Natural killer cell (primary cell): Measurements from ENCODE around the gene MRPS7. TPM values are rescaled to one million over a fixed set of nuclear protein-coding genes. Genes with fewer than 3 reads are reported as not detected.

Experiments used
- ATAC-seq, 3 donors: fragments of 150-1000 bp in 2 of 3; fragments of 200-7000 bp in 1 of 3; cut with Tn5 transposase; 1 replicate in 1 of 3; 2 replicates in 2 of 3; pipeline ENCODE4 v1.10.0; 2021; ENCODE audit warnings: mild to moderate bottlenecking in 2 of 3, moderate library complexity in 2 of 3
- DNase-seq, 2 donors: peaks; one replicate each; pipeline versions ENCODE4 v3.0.0 to v3.0.0-alpha.2; 2013 to 2021; ENCODE audit warnings: mixed read lengths in 1 of 2
- H3K27ac ChIP-seq: one replicate; pipeline ENCODE4 v1.5.1; 2013; ENCODE audit warnings: mild to moderate bottlenecking, low read length
- H3K27me3 ChIP-seq: one replicate; pipeline ENCODE4 v1.6.1; 2013; ENCODE audit warnings: low read length; ENCODE audit not compliant: control insufficient read depth, insufficient read depth
- H3K36me3 ChIP-seq: one replicate; pipeline ENCODE4 v1.6.1; 2013; ENCODE audit warnings: low read length; ENCODE audit not compliant: control insufficient read depth, insufficient read depth
- H3K4me1 ChIP-seq: one replicate; pipeline ENCODE4 v1.6.1; 2013; ENCODE audit warnings: low read length; ENCODE audit not compliant: control insufficient read depth, insufficient read depth
- H3K4me3 ChIP-seq: one replicate; pipeline ENCODE4 v1.5.1; 2013; ENCODE audit warnings: low read length
- H3K9me3 ChIP-seq: one replicate; pipeline ENCODE4 v1.6.1; 2013; ENCODE audit warnings: low read length; ENCODE audit not compliant: control insufficient read depth, insufficient read depth
- H3K27ac Mint-ChIP-seq, 2 donors: one replicate each; pipeline ENCODE4 v1.8.0; 2022; ENCODE audit warnings: mild to moderate bottlenecking in 2 of 2, mixed read lengths in 2 of 2, moderate library complexity in 1 of 2
- H3K27me3 Mint-ChIP-seq, 2 donors: one replicate each; pipeline ENCODE4 v1.8.0; 2022; ENCODE audit warnings: low read depth in 2 of 2, mixed read lengths in 2 of 2
- H3K36me3 Mint-ChIP-seq: one replicate; pipeline ENCODE4 v1.8.0; 2022; ENCODE audit warnings: mixed read lengths
- H3K4me1 Mint-ChIP-seq, 2 donors: one replicate each; pipeline ENCODE4 v1.8.0; 2022; ENCODE audit warnings: mixed read lengths in 2 of 2
- H3K4me3 Mint-ChIP-seq: one replicate; pipeline ENCODE4 v1.8.0; 2022; ENCODE audit warnings: mild to moderate bottlenecking, moderate library complexity, mixed read lengths
- H3K9me3 Mint-ChIP-seq, 2 donors: one replicate each; pipeline ENCODE4 v1.8.0; 2022; ENCODE audit warnings: mixed read lengths in 2 of 2
- CTCF ChIP-seq: fragments of 200-600 bp; IDR thresholded peaks from one replicate; pipeline ENCODE4 v1.8.0; 2022; ENCODE audit warnings: antibody characterized with exemption
- WGBS: methylation state at CpG from one replicate; pipeline ENCODE4 v1.1.7; 2013; ENCODE audit warnings: missing lambda C conversion rate; ENCODE audit not compliant: insufficient coverage; 5-methylcytosine and 5-hydroxymethylcytosine counted together
- intact Hi-C: fragments of 100-400 bp; cut with micrococcal nuclease; formaldehyde crosslinking; loops from one replicate; pipeline ENCODE4 v1.14.2; 2022
- total RNA-seq, 4 donors: library from RNA; stranded (reverse); fragments of 120-200 nt in 1 of 4; gene quantifications; one replicate each; pipeline versions ENCODE4 v1.2.3 to v1.2.4, GENCODE V29; 2013 to 2022

MRPS7 gene
- total RNA-seq, 3 donors from 2014 or later (not counting 1 experiment from before 2014, with no cell fraction given) = 27.3 to 29.4 (median 27.9) TPM

GRCh38 chr17:75267411-75268232 lies 5.9 kb downstream of the MRPS7 start:
- Mint-ChIP-seq H3K4me1 (peaks cover 11 to 21% of the 10 kb centered on the region in 2 donors), H3K27ac (no peak overlapping the region), H3K36me3 (no peaks in the 10 kb centered on the region), H3K4me3 (no peak overlapping the region), H3K9me3 (no peaks in the 10 kb centered on the region), H3K27me3 (no peaks in the 10 kb centered on the region)
- intact Hi-C loops = no loop called here
- DNase-seq (peak in 1 of 2 donors; percentile 6), ATAC-seq (no peak)
- WGBS = 90% methylated on average over 12 of the region's 14 CpGs
- no peaks in the 10 kb centered on the region for H3K27me3 ChIP-seq
- H3K27ac ChIP-seq = no peak overlapping the region
- TF ChIP-seq CTCF = no peak
- H3K4me3 ChIP-seq = no peak overlapping the region
- peaks cover 35% of the 10 kb centered on the region for H3K4me1 ChIP-seq
- H3K36me3 ChIP-seq = peaks cover 24% of the 10 kb centered on the region
- H3K9me3 ChIP-seq = no peaks in the 10 kb centered on the region

- H3K4me3 ChIP-seq = peak overlapping the region; percentile 86
- Mint-ChIP-seq H3K4me1 (peaks cover 10 to 25% of the 10 kb centered on the region in 2 donors), H3K36me3 (no peaks in the 10 kb centered on the region), H3K27ac (peak overlapping the region; percentile 71 to 91), H3K9me3 (no peaks in the 10 kb centered on the region), H3K4me3 (peak overlapping the region; percentile 86), H3K27me3 (no peaks in the 10 kb centered on the region)
- H3K36me3 ChIP-seq = peaks cover 25% of the 10 kb centered on the region
- intact Hi-C loops = loop anchor here (1.0 kb wide), 1 partner anchor 9 kb away; the partner anchor contains the start of genes GGA3 and MRPS7
- H3K27me3 ChIP-seq = no peaks in the 10 kb centered on the region
- no peak for TF ChIP-seq CTCF
- H3K4me1 ChIP-seq = peaks cover 40% of the 10 kb centered on the region
- peak overlapping the region; percentile 95 for H3K27ac ChIP-seq
- 43% methylated on average over 6 of the region's 6 CpGs for WGBS
- H3K9me3 ChIP-seq = no peaks in the 10 kb centered on the region
- DNase-seq = peak in 1 of 2 donors; percentile 34
- ATAC-seq = no peak
These were observed 8.2 kb downstream of the MRPS7 start for GRCh38 chr17:75269844-75270217.

DNA sequence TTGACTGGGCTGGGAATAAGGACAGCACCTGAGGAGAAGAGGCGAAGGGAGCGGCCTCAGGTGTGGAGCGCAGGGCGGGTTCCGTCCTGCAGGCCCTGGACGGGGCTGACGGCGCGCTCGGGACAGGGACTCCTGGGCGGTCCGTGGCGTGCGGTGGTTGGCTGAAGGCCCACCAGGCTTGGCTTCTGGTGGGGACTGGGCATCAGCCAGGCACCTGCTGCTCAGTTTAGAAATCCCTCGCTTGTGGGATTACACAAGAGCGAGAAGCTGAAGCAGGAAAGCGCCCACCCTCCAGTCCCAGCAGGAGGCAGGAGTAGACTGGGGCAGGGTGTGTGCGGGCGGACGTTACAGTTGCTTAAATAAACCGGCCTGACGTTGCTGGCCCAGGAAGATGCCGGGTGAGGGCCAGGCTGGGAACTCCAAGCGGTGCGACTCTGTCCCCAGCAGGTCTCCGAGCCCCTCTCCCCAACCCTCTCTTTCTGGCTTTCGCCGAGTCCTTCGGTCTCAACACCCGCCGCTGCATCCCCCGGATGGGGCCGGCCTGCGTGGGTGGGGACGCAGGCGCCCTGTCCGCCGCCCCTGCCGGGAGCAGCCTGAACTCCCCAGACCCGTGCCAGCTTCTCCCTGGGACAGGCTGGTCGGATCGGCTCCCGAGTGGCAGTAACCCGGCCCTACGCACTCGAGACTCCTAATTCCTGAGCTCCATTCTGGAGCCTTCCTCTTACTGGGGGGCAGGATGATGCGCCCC lies 8.7 kb downstream of the MRPS7 start:
- Histone ChIP-seq H3K4me1 (peaks cover 40% of the 10 kb centered on the region), H3K27ac (peak overlapping the region; percentile 95)

More for the DNA sequence above, 8.7 kb downstream of the MRPS7 start:
- DNase-seq = peak in 1 of 2 donors; percentile 66
- Mint-ChIP-seq H3K27ac (peak overlapping the region; percentile 71 to 91), H3K4me1 (peaks cover 10 to 25% of the 10 kb centered on the region in 2 donors), H3K9me3 (no peaks in the 10 kb centered on the region), H3K36me3 (no peaks in the 10 kb centered on the region), H3K27me3 (no peaks in the 10 kb centered on the region), H3K4me3 (peak overlapping the region; percentile 86)
- intact Hi-C loops = loop anchor here (1.0 kb wide), 1 partner anchor 9 kb away; the partner anchor contains the start of genes GGA3 and MRPS7
- Histone ChIP-seq H3K27me3 (no peaks in the 10 kb centered on the region), H3K9me3 (no peaks in the 10 kb centered on the region), H3K4me3 (peak overlapping the region; percentile 86), H3K36me3 (peaks cover 22% of the 10 kb centered on the region)
- WGBS = 1% methylated on average over 47 of the region's 47 CpGs
- ATAC-seq = peak; percentile 44 to 54 (median 48)
- TF ChIP-seq CTCF = no peak
